Hindlimb muscle (tissue), 1 donor: ENCODE results near the gene DUT. TPM values are rescaled to one million over a fixed set of nuclear protein-coding genes. Genes with fewer than 3 reads are reported as not detected.

Experiments
- DNase-seq: peaks from one replicate; pipeline ENCODE4 v3.0.0-alpha.2; 2013
- polyA plus RNA-seq: library from polyadenylated mRNA; unstranded; fragments of 120-200 nt; gene quantifications from one replicate; pipeline ENCODE4 v1.2.1, GENCODE V29; 2013; ENCODE audit not compliant: insufficient read length

DUT gene
- polyA plus RNA-seq, 1 donor, result 101 TPM

GRCh38 chr15:48330105-48330785 is 984 bp upstream of the DUT start:
- DNase-seq, result peak; percentile 9

DNA sequence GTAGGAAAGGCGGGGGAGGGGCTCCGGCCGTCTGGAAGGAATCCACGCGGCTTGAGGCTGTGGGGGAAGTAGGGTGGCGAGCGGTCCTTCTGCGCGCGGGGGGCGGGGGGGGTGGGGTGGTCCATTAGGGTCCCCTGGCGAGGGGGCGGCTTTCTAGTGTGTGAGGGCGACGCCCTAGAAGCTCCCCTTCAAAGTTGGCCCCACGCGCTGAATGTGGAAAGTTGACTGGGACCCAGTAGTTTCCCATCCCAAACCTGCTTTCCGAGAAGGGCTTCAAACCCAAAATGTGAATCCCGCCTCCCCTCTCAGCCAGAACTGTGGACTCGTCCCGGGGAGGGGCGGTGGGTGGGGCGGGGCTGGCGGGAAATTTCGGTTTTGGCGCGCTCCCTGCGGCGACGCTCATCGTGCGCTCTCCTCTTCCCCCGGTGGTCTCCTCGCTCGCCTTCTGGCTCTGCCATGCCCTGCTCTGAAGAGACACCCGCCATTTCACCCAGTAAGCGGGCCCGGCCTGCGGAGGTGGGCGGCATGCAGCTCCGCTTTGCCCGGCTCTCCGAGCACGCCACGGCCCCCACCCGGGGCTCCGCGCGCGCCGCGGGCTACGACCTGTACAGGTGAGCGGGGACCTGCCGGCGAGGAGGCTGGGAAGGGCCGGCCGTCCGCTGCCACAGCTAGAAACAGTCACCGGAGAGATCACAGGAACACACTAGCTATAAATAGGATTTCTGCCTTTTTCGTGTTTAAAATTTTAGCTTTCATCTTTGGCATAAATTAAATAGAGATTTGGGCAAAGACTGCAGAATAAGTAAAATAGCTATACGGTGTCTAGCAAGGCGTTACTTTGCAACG is 790 bp downstream of the DUT start:
- no peak for DNase-seq

DNA sequence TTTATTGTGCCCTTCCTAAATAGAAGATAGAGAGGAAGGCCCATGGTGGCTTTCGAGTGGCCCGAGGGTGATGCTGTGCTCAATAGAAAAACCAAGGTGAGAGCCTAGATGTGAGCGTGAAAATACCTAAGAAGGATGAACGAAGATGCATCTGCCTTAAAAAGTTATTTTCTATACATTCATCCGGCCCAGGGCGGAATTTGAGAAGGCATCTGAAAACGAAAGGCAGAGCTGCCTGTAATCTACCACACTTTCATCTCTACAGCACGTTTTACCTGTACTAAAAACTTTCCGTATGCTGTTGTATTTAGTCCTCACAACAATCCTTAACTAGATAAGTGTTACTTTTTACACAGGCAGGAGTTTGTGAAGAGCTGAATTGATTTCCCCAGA is 1.4 kb downstream of the DUT start:
- no peak for DNase-seq

DNA sequence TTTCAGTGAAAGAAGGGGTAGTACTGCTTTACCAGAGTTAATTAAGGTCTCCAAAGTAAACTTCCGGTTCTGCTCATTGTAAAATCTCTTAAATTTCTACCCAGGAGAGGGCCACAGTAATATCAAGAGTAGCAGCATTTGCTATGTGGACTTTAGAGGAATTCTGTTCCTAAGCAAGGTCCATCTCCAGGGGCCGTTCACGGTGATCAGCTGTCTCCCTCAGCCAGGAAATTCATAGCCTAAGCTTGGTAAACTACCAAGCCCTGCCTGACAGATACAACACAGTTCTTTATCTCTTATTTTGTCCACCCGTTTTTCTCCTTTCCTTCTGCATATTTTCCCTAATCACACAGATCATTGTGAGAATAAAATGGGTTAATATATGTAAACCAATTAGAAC is 2.3 kb downstream of the DUT start:
- DNase-seq, result no peak

DNA sequence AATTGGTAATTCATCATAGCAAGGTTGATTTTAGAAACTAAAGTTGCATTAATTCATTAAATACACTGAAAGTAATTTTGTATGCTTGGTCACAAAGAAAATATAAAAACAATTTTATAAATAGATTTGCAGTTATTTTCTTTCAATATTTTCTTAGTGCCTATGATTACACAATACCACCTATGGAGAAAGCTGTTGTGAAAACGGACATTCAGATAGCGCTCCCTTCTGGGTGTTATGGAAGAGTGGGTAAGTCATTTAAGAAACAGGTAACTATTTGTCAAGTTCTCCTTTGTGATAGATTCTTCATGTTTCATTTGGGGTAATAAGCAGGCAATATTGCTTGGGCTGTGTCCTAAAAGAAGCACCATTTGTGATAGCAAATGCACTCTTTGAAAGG is 3.0 kb downstream of the DUT start:
- DNase-seq, result no peak

DNA sequence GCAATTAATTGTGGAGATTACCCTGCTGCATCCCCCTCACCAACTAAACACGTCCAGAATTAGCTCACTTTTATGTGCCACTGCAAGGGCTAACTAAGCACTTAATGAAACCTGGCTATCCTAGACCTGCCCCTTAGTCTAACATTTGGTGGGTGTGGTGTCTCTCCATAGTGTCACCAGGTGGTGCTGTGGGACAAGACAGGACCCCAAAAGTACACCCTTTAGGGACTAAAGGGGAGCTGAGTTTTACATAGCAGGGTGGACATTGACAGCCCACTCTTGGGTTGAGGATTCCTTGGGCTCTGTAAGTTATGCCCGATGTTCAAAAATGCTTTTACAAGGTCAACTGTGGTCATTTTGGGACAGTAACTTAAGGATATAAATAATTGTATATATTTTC is 5.7 kb downstream of the DUT start:
- no peak for DNase-seq

DNA sequence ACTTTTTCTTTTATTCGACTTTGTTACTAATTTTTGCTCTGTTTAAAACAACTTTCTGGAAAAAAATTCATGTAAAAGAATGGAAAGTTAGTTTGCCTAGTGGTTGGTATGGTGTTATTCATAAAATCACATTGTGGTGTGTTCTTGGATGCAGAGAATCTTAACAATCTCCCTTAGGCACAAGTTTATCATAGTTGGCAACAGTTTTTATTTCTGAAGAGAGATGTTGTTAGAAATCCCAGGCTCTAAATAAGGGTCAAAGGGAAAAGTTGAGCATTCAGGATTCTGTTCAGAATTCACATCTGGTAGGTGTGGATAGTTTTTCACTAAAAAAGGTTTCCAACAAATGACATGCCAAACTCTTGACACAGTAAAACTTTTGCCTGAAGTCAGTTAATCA is 6.4 kb downstream of the DUT start:
- DNase-seq, result no peak

- no peak for DNase-seq
These were observed 8.9 kb downstream of the DUT start for GRCh38 chr15:48340111-48340510.

- no peak for DNase-seq
These were observed 12.6 kb downstream of the DUT start for GRCh38 chr15:48343865-48344264.

GRCh38 chr15:48345516-48345915 is 14.3 kb downstream of the DUT start:
- no peak for DNase-seq

DNA sequence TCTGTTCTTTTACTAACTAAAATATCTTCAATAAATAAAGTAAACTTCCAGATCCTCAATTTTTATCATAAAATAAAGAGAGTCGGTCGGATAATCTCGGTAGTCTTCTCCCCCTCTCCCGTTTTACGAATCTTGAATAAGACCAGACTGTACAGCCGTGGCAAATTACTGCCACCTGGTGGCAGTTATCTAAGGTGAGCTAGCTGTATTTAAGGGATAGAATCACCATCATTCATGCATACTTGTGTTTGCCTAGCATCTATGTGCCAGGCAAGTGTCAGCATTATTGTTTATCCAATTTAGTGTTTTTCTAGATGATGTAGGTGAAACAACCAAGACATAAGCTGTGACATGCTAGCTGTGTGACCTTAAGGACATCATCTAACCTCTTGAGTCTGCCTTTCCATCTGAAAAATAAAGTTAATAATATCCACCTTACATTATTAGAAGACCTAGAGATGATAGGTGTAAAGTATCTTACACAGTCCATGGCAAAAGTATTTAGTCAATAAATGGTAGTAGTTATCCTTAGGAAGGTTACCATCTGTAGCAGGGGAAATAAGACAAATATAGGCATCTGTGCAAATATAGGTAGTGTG is 21.3 kb downstream of the DUT start:
- peak; percentile 61 for DNase-seq

GRCh38 chr15:48354694-48355303 is 23.6 kb downstream of the DUT start:
- DNase-seq, result no peak

DNA sequence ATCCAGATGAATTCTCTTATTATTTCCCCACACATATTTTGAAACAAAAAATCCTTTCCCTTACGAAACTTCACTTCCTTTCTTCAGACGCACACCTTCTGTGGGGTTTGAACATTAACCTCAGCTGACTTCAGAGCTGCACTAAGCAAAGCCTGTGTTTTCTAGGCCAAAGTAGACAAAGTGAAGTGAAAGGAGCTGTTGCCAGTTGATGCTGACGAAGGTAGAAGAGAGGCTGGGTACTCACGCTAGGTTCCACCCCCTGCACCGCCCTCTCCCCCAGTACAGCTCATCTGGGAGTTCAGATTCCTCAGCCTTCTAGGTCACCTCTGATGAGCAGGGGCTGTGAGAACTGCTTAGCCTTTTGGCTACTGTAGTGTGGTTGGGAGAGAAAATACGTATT is 24.1 kb downstream of the DUT start:
- DNase-seq, result no peak

DNA sequence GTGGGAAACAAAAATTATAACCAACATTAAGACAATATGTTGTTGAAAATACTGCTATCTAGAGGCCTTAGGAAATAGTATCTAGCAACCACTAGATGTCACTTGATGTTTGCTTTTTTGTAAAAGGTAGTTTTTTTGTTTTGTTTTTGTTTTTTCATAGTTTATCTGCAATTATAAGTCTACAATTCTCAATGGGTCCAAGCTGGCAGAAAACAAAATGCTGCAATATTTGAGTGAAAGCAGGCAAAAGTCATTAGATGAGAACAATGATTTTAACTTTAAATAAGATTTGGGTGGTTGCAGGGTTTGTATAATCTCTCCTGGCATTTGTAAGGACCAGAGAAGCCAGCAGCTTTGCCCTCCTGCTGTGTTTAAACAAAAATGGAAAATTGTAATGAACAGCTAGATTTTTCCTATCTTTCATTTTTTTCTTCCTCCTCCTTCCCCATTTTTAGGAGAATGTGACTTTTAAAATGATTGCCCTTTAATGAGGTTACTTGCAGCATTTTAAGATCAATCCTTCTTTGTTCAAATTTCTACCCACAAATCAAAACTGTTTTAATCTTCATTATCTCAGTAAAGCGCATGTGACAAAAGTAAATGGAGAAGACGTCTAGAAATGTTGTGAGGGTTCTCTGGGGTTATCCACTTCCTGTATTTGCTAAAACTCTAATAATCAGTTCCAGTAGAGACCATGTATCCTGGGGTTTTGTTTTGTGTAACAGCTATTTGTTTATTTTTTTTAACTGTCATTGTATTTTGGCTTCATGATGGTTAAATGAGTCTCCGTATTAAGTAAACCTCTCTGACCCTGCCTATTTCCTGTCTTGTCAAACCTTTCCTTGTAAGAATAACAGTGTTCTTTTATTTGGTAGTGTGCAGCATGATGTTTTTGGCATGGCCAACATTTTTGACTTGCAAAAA is 27.3 kb downstream of the DUT start:
- DNase-seq, result no peak

- DNase-seq, result no peak
These were observed 29.6 kb downstream of the DUT start for GRCh38 chr15:48360841-48361240.

- DNase-seq, result no peak
These were observed 30.5 kb downstream of the DUT start for GRCh38 chr15:48361685-48362084.

DNA sequence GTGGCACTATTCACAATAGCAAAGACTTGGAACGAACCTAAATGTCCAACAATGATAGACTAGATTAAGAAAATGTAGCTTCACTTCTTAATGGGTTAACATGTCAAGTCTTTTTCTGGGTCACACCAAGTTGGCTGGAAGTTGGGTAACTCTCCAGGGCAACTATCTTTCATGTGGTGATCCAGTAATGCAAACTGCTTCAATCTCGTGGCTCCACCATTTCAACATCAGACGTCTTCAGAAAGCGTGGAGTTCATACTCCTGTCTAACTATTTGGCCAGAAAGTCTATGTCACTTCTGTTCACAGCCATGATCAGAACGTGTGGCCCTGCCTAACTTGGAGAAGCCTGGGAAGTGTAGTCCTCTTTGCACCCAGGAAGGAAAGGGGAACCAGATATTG is 32.2 kb downstream of the DUT start:
- no peak for DNase-seq

- no peak for DNase-seq
These were observed 34.3 kb downstream of the DUT start for GRCh38 chr15:48365575-48365974.

- peak; percentile 54 for DNase-seq
These were observed 35.5 kb downstream of the DUT start for GRCh38 chr15:48366584-48367312.

DNA sequence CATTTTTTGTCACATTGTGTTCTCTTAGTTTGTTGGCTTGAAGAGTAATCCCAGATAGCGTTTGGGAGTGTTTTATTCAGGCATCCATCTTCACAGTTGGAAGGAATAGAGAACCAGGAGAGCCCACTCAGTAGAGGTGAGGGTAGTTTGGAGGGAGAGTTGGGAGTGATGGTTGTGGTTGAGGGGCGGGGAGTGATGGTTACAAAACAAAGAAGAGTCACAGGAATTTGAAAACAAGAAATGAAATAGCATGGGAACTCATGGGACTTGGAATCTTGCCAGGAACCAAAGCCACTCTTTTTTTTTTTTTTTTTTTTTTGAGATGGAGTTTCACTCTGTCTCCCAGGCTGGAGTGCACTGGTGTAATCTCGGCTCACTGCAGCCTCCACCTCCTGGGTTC is 36.3 kb downstream of the DUT start:
- DNase-seq, result no peak

- no peak for DNase-seq
These were observed 39.2 kb downstream of the DUT start for GRCh38 chr15:48370460-48370859.

DNA sequence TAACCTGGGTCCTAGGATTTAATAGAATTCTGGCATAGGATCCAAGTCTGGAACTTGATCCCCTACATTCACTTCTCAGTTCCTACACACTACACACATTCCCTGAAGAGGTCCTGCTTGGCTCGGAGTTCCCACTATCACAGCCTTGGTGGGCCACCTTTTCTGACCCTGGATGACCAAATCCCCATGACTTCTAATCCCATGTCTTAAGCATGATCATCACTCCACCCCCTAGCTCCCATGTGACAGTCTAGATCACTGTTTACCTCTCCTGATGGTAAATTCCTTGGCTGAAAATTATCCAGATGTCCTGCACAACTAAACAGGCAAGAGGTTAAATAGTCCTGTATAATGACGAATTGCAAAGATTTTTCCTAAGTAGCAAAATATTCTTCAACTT is 40.3 kb downstream of the DUT start:
- DNase-seq, result no peak
